ENCODE results near the gene ABL1. TPM values are rescaled to one million over a fixed set of nuclear protein-coding genes. Genes with fewer than 3 reads are reported as not detected.

ABL1 gene
- total and polyA plus RNA-seq, 7 donors, result 24.5 to 127 (median 69.6) TPM

- TF ChIP-seq POLR2A (IDR thresholded peaks at IDR 0.05) (no peak), POLR2AphosphoS5 (IDR thresholded peaks at IDR 0.05) (no peak), EP300 (IDR thresholded peaks at IDR 0.05) (no peak)
- TF ChIP-seq, protein P1, sequence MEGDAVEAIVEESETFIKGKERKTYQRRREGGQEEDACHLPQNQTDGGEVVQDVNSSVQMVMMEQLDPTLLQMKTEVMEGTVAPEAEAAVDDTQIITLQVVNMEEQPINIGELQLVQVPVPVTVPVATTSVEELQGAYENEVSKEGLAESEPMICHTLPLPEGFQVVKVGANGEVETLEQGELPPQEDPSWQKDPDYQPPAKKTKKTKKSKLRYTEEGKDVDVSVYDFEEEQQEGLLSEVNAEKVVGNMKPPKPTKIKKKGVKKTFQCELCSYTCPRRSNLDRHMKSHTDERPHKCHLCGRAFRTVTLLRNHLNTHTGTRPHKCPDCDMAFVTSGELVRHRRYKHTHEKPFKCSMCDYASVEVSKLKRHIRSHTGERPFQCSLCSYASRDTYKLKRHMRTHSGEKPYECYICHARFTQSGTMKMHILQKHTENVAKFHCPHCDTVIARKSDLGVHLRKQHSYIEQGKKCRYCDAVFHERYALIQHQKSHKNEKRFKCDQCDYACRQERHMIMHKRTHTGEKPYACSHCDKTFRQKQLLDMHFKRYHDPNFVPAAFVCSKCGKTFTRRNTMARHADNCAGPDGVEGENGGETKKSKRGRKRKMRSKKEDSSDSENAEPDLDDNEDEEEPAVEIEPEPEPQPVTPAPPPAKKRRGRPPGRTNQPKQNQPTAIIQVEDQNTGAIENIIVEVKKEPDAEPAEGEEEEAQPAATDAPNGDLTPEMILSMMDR (IDR thresholded peaks at IDR 0.05), result no peak
- H3K27ac ChIP-seq, result peak overlapping the region; percentile 89 to 95 (median 93)
- no peaks in the 10 kb centered on the region for H3K9me3 ChIP-seq
- DNase-seq, result no peak
- peaks cover 0 to 5% (median 3%) of the 10 kb centered on the region in 4 donors for H3K36me3 ChIP-seq
- H3K4me1 ChIP-seq, result peaks cover 0 to 96% (median 91%) of the 10 kb centered on the region in 4 donors
- H3K27me3 ChIP-seq, result no peaks in the 10 kb centered on the region
- intact Hi-C loops (cut with DNase I), result no loop called here
- no peak overlapping the region for H3K4me3 ChIP-seq
- 89 to 93% methylated on average over 9 of the region's 9 CpGs for WGBS, 2 donors
Observed at GRCh38 chr9:130849356-130849755, 14.3 kb downstream of the ABL1 start.

DNA sequence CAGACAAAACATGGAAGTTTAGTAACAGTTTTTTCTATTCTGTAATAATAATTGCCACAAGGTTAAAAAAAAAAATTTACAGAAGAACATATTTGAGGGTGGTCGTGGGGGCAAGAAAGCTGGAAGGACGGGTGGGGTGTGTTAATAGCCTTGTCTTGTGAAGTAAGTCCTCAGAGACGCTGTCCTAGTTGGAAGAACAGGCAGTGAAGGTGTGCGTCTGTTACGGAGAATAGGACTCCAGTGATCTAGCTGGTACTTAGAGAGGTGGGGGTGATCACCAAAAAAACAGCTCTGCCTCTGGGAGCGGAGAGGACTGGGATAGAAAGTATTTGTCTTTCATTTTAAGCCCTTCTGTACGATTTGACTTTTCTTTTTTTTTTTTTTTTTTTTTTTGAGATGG lies 17.7 kb downstream of the ABL1 start:
- TF ChIP-seq, protein P1 (IDR thresholded peaks at IDR 0.05), result no peak
- TF ChIP-seq POLR2AphosphoS5 (IDR thresholded peaks at IDR 0.05) (no peak), POLR2A (IDR thresholded peaks at IDR 0.05) (no peak), EP300 (IDR thresholded peaks at IDR 0.05) (no peak)
- Histone ChIP-seq H3K4me1 (peaks cover 0 to 84% (median 76%) of the 10 kb centered on the region in 4 donors), H3K36me3 (peaks cover 17 to 39% (median 29%) of the 10 kb centered on the region in 4 donors), H3K9me3 (no peaks in the 10 kb centered on the region), H3K27me3 (no peaks in the 10 kb centered on the region), H3K27ac (peak overlapping the region; percentile 89 to 95 (median 93)), H3K4me3 (no peak overlapping the region)
- peak; percentile 63 for DNase-seq
- WGBS, 2 donors, result 89% methylated on average over 7 of the region's 7 CpGs
- intact Hi-C loops (cut with DNase I), result no loop called here

- H3K27ac ChIP-seq, result peak overlapping the region; percentile 38 to 95 (median 92)
Observed at GRCh38 chr9:130854092-130854491, 19.0 kb downstream of the ABL1 start.

GRCh38 chr9:130854835-130855234 lies 19.8 kb downstream of the ABL1 start:
- peak overlapping the region in 3 of 4 donors; percentile 5 to 95 (median 89) for H3K27ac ChIP-seq
- H3K9me3 ChIP-seq, result no peaks in the 10 kb centered on the region
- 93 to 96% methylated on average over 9 of the region's 9 CpGs for WGBS, 2 donors
- no peak overlapping the region for H3K4me3 ChIP-seq
- H3K4me1 ChIP-seq, result peaks cover 0 to 84% (median 77%) of the 10 kb centered on the region in 4 donors
- intact Hi-C loops (cut with DNase I), result no loop called here
- peaks cover 17 to 44% (median 29%) of the 10 kb centered on the region in 4 donors for H3K36me3 ChIP-seq
- DNase-seq, result peak; percentile 44
- TF ChIP-seq POLR2AphosphoS5 (IDR thresholded peaks at IDR 0.05), result no peak
- no peak for TF ChIP-seq EP300 (IDR thresholded peaks at IDR 0.05)
- TF ChIP-seq POLR2A (IDR thresholded peaks at IDR 0.05), result no peak
- TF ChIP-seq, protein P1 (IDR thresholded peaks at IDR 0.05), result no peak
- no peaks in the 10 kb centered on the region for H3K27me3 ChIP-seq

More at GRCh38 chr9:130854092-130854491, 19.0 kb downstream of the ABL1 start:
- DNase-seq, result peak; percentile 35
- TF ChIP-seq, protein P1 (IDR thresholded peaks at IDR 0.05), result no peak
- TF ChIP-seq POLR2AphosphoS5 (IDR thresholded peaks at IDR 0.05), result no peak
- no peak for TF ChIP-seq EP300 (IDR thresholded peaks at IDR 0.05)
- TF ChIP-seq POLR2A (IDR thresholded peaks at IDR 0.05), result no peak
- Histone ChIP-seq H3K27me3 (no peaks in the 10 kb centered on the region), H3K4me3 (no peak overlapping the region), H3K9me3 (no peaks in the 10 kb centered on the region), H3K36me3 (peaks cover 17 to 42% (median 29%) of the 10 kb centered on the region in 4 donors), H3K4me1 (peaks cover 0 to 84% (median 77%) of the 10 kb centered on the region in 4 donors)
- intact Hi-C loops (cut with DNase I), result no loop called here
- WGBS, 2 donors, result 79 to 83% methylated on average over 8 of the region's 8 CpGs

- Histone ChIP-seq H3K36me3 (peaks cover 17 to 49% (median 29%) of the 10 kb centered on the region in 4 donors), H3K27me3 (no peaks in the 10 kb centered on the region), H3K27ac (peak overlapping the region in 3 of 4 donors; percentile 85 to 95 (median 89)), H3K9me3 (no peaks in the 10 kb centered on the region), H3K4me3 (no peak overlapping the region), H3K4me1 (peaks cover 0 to 84% (median 79%) of the 10 kb centered on the region in 4 donors)
- 57 to 84% methylated on average over 8 of the region's 8 CpGs for WGBS, 2 donors
- TF ChIP-seq EP300 (IDR thresholded peaks at IDR 0.05) (no peak), POLR2AphosphoS5 (IDR thresholded peaks at IDR 0.05) (no peak), POLR2A (IDR thresholded peaks at IDR 0.05) (no peak)
- TF ChIP-seq, protein P1 (IDR thresholded peaks at IDR 0.05), result no peak
- intact Hi-C loops (cut with DNase I), result no loop called here
- no peak for DNase-seq
Observed at GRCh38 chr9:130856474-130856873, 21.4 kb downstream of the ABL1 start.

Measured in sigmoid colon (tissue), 7 donors.